Omental fat pad (tissue), 4 donors: ENCODE measurements around the gene CCM2L. TPM values are rescaled to one million over a fixed set of nuclear protein-coding genes. Genes with fewer than 3 reads are reported as not detected.

Source experiments
- ATAC-seq: fragments of 150-250 bp; one replicate; pipeline ENCODE4 v1.9.1; 2016; ENCODE audit warnings: mild to moderate bottlenecking, moderate library complexity; ENCODE audit not compliant: low FRiP score
- DNase-seq: peaks from one replicate; pipeline ENCODE4 v3.0.0-alpha.2; 2019; ENCODE audit warnings: low spot score
- CTCF ChIP-seq, 3 donors: fragments of 450-650 bp; IDR thresholded peaks; one replicate each; pipeline ENCODE4 v1.5.1; 2016 to 2017; ENCODE audit warnings: antibody characterized with exemption in 3 of 3, mild to moderate bottlenecking in 3 of 3, moderate library complexity in 2 of 3
- total RNA-seq, 4 donors: library from RNA; depleted of rRNA; stranded (reverse); fragments of >200 nt; gene quantifications; one replicate each; pipeline ENCODE4 v1.1.0, GENCODE V29; 2016

CCM2L gene
- total RNA-seq, 4 donors from 2014 or later = 2.4 to 41.6 (median 6.7) TPM

DNA sequence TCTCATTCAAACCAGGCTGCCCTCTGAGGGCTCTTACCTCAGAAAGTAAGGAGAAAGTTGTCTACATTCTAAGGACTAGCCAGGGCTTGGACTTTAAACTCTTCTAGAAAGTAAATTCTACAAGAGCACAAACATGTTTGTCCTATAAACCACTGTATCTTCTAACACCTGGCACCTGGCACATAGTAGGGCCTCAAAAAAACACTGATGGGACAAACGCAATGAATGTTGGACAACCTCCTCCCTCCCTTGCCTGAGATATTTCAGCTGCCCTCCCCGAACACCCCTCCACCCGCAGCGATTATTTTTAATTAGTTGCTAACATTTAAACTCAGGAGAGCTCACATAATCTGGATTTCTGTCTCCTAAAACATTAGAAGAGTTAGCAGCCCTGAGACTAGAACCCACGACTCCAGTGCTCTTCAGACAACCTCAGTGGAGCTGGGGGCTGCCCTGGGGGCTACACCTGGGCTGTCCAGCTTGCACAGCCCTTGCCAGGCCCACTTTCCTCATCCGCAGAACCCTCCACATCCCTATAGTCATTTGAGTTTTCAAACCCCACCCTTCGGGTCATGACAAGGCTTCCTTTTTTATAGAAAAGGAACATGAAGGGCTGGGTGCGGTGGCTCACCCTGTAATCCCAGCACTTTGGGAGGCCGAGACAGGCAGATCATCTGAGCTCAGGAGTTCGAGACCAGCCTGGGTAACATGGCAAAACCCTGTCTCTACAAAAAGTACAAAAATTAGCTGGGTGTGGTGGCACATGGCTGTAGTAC, 46.7 kb downstream of the CCM2L start:
- TF ChIP-seq CTCF (IDR thresholded peaks at IDR 0.05) = no peak
- ATAC-seq = no peak
- no peak for DNase-seq

GRCh38 chr20:32057656-32058184, 47.5 kb downstream of the CCM2L start:
- no peak for TF ChIP-seq CTCF (IDR thresholded peaks at IDR 0.05)
- DNase-seq = no peak
- ATAC-seq = no peak

- no peak for TF ChIP-seq CTCF (IDR thresholded peaks at IDR 0.05)
- DNase-seq (no peak), ATAC-seq (no peak)
Measured at GRCh38 chr20:32059189-32059588, 49.0 kb downstream of the CCM2L start.

DNA sequence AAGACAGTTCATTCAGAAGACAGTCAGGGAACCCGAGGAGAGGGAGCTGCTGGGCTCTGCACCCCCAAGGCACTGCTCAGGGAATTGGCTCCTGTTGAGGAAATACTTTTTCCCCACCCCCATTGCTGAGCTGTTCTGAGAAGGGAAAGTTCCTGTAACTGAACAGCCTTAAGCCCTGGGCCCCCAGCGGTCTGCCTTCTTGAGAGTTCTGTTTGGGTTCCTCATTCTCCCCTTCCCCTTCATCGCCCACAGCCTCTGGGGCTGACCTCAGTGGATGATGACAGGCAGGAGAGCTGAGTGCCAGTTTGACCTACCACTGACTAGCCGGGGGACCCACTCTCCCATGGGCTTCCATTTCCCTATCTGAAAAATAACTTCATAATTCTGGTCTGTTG, 52.5 kb downstream of the CCM2L start:
- DNase-seq = no peak
- no peak for TF ChIP-seq CTCF (IDR thresholded peaks at IDR 0.05)
- peak; percentile 16 for ATAC-seq

DNA sequence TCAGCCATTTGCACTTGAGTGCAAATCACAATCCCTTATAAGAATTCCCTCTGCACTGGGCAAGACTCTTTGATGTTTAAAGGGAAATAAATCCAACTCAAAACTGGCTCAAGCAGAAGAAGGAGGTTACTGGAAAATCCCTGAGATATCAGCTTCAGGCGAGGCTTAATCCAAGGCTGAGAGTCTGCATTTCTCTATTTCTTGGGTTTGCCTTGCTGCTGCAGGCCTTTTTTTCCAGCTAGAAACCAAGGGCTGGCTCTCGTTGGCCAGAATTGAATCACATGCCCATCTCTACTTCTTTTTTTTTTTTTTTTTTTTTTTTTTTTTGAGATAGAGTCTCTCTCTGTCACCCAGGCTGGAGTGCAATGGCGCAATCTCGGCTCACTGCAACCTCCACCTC, 53.5 kb downstream of the CCM2L start:
- DNase-seq (no peak), ATAC-seq (no peak)
- TF ChIP-seq CTCF (IDR thresholded peaks at IDR 0.05) = no peak

- ATAC-seq (no peak), DNase-seq (no peak)
- no peak for TF ChIP-seq CTCF (IDR thresholded peaks at IDR 0.05)
Measured at GRCh38 chr20:32064667-32065066, 54.4 kb downstream of the CCM2L start.

- ATAC-seq = no peak
- no peak for TF ChIP-seq CTCF (IDR thresholded peaks at IDR 0.05)
Measured at GRCh38 chr20:32067234-32067821, 57.1 kb downstream of the CCM2L start.

More at GRCh38 chr20:32067234-32067821, 57.1 kb downstream of the CCM2L start:
- no peak for DNase-seq
